ENCODE results near the gene CABYR. TPM values are rescaled to one million over a fixed set of nuclear protein-coding genes. Genes with fewer than 3 reads are reported as not detected.
"Not testable (repeated sequence)": the region's sequence is repeated elsewhere in the genome, so short reads cannot be mapped to it uniquely, and the experiment has no call there.

The CABYR gene
- total RNA-seq, 2 donors from 2014 or later, result 13.2 to 39.5 TPM

DNA sequence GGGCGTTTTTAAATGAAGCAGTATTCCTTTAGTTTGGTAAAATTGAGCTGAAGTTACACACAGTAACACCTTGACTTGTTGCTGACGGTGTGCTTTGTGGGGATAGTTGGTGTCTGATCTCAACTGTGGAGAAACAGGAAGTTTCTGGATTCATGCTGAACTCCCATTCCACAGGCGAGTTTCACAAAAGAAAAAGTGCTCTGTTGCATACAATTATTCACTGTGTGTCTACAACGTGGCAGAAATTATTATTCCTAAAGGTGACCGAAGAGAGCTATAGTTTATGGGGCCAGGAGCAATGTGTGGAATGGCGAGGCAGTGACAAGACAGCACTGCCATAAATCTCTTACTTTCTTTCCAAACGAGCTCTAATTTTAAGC lies 463 bp upstream of the CABYR start:
- H3K9me3 ChIP-seq, result no peaks in the 10 kb centered on the region
- intact Hi-C loops (cut with DNase I), result no loop called here
- H3K27me3 ChIP-seq (replicated peaks; ENCODE audit: insufficient read depth), result no peaks in the 10 kb centered on the region
- H3K27ac ChIP-seq, result peak overlapping the region; percentile 25 to 53
- peak overlapping the region; percentile 48 to 52 for H3K4me3 ChIP-seq
- no peaks in the 10 kb centered on the region for H3K4me1 ChIP-seq (replicated peaks)
- TF ChIP-seq POLR2A (IDR thresholded peaks at IDR 0.05) (no peak), POLR2AphosphoS5 (IDR thresholded peaks at IDR 0.05) (no peak)
- TF ChIP-seq, protein P1, sequence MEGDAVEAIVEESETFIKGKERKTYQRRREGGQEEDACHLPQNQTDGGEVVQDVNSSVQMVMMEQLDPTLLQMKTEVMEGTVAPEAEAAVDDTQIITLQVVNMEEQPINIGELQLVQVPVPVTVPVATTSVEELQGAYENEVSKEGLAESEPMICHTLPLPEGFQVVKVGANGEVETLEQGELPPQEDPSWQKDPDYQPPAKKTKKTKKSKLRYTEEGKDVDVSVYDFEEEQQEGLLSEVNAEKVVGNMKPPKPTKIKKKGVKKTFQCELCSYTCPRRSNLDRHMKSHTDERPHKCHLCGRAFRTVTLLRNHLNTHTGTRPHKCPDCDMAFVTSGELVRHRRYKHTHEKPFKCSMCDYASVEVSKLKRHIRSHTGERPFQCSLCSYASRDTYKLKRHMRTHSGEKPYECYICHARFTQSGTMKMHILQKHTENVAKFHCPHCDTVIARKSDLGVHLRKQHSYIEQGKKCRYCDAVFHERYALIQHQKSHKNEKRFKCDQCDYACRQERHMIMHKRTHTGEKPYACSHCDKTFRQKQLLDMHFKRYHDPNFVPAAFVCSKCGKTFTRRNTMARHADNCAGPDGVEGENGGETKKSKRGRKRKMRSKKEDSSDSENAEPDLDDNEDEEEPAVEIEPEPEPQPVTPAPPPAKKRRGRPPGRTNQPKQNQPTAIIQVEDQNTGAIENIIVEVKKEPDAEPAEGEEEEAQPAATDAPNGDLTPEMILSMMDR (IDR thresholded peaks at IDR 0.05), result no peak
- DNase-seq (ENCODE audit: low spot score), result no peak
- 21% methylated on average over 7 of the region's 7 CpGs for WGBS
- H3K36me3 ChIP-seq, result no peaks in the 10 kb centered on the region

DNA sequence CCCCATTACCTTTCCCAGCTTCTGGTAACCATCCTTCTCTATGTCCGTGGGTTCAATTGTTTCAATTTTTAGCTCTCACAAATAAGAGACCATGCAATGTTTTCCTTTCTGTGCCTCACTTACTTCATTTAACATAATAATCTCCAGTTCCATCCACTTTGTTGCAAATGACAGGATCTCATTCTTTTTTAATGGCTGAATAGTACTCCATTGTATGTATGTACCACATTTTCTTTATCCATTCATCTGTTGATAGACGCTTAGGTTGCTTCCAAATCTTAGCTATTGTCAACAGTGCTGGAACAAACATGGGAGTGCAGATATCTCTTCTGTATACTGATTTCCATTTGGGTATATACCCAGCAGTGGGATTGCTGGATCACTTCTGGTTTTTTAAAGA lies 1.8 kb downstream of the CABYR start:
- TF ChIP-seq, protein P1 (IDR thresholded peaks at IDR 0.05), result no peak
- TF ChIP-seq POLR2AphosphoS5 (IDR thresholded peaks at IDR 0.05) (no peak), POLR2A (IDR thresholded peaks at IDR 0.05) (no peak)
- no peaks in the 10 kb centered on the region for H3K36me3 ChIP-seq
- 95% methylated on average over 2 of the region's 2 CpGs for WGBS
- DNase-seq (ENCODE audit: low spot score), result no peak
- H3K27ac ChIP-seq, result no peak overlapping the region
- H3K4me1 ChIP-seq (replicated peaks), result no peaks in the 10 kb centered on the region
- no peaks in the 10 kb centered on the region for H3K9me3 ChIP-seq
- H3K4me3 ChIP-seq, result no peak overlapping the region
- H3K27me3 ChIP-seq (replicated peaks; ENCODE audit: insufficient read depth), result no peaks in the 10 kb centered on the region
- intact Hi-C loops (cut with DNase I), result no loop called here

DNA sequence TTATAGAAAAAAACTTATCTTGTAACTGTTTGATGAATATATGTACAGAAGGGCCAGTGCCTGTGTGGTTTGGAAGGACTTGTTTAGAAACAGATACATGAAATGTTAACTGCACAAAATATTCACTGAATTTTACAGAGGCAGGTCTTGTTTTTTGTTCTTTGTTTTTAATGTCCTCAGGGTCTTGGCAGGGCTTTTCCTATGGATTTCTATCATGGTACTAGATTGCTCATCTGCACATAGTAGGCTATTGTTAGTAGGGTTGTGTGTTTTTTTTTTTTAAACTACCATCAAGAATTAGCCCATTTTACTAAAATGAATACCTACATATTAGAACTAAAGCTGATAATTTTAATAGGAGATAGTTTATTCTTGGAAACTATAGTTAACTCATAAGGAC lies 3.5 kb downstream of the CABYR start:
- DNase-seq (ENCODE audit: low spot score), result no peak
- Histone ChIP-seq H3K9me3 (no peaks in the 10 kb centered on the region), H3K36me3 (no peaks in the 10 kb centered on the region), H3K27ac (no peak overlapping the region), H3K4me3 (no peak overlapping the region), H3K27me3 (replicated peaks; ENCODE audit: insufficient read depth) (no peaks in the 10 kb centered on the region), H3K4me1 (replicated peaks) (no peaks in the 10 kb centered on the region)
- TF ChIP-seq, protein P1 (IDR thresholded peaks at IDR 0.05), result no peak
- no peak for TF ChIP-seq POLR2A (IDR thresholded peaks at IDR 0.05)
- no peak for TF ChIP-seq POLR2AphosphoS5 (IDR thresholded peaks at IDR 0.05)
- intact Hi-C loops (cut with DNase I), result no loop called here

DNA sequence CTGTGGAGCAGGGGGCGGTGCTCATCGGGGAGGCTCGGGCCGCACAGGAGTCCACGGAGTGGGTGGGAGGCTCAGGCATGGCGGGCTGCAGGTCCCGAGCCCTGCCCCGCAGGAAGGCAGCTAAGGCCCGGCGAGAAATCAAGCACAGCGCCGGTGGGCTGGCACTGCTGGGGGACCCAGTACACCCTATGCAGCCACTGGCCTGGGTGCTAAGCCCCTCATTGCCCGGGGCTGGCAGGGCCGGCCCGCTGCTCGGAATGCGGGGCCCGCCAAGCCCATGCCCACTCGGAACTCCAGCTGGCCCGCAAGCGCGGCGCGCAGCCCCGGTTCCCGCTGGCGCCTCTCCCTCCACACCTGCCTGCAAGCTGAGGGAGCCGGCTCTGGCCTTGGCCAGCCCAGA lies 10.7 kb downstream of the CABYR start:
- H3K4me1 ChIP-seq (replicated peaks); DNase-seq (ENCODE audit: low spot score); H3K27me3 ChIP-seq (replicated peaks; ENCODE audit: insufficient read depth); intact Hi-C loops (cut with DNase I); H3K9me3 ChIP-seq; H3K4me3 ChIP-seq; H3K36me3 ChIP-seq; H3K27ac ChIP-seq: not testable (repeated sequence)
- WGBS, result 98% methylated on average over 10 of the region's 28 CpGs

DNA sequence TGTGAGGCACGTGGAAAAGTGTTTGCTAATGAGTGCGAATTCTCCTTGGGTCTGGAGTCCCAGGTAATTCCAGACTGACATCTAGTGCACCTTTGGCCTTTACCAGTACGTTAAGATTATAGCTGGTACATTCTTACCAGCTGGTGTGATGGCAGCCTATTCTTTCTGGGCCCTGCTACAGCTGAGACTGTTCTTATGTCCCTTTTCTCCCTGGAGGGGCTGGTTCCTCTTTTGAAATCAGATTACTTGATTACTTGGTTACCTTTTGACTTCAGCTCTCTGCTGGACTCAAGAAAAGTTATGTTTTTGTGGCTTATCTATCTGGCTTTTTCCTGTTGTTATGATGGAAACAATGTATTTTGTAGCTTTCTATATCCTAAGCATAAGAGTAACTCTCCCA lies 14.5 kb downstream of the CABYR start:
- whole genome bisulfite sequencing, result 85% methylated on average over 3 of the region's 3 CpGs

DNA sequence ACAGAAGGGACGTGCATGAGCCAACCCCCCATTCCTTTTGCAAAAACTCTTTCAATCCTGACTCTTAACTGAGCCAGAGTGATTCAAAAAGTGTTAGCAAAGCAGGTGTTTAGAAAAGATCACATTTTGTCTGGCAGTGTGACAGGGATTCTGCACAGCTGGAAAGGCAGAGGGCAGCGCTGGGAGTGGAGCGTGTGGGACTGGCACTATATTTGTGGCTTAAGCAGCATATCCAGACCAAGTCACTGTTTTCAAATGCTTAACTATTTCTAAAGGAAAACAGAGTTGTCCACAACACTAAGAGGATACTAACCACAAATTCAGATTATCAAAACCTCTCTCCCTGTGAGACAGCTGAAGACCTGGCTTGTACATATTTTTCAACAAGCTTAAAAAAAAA lies 19.0 kb downstream of the CABYR start:
- Histone ChIP-seq H3K4me3 (no peak overlapping the region), H3K4me1 (replicated peaks) (no peaks in the 10 kb centered on the region), H3K27ac (no peak overlapping the region), H3K27me3 (replicated peaks; ENCODE audit: insufficient read depth) (no peaks in the 10 kb centered on the region), H3K36me3 (no peaks in the 10 kb centered on the region), H3K9me3 (no peaks in the 10 kb centered on the region)
- intact Hi-C loops (cut with DNase I), result no loop called here
- TF ChIP-seq POLR2AphosphoS5 (IDR thresholded peaks at IDR 0.05), result no peak
- no peak for TF ChIP-seq POLR2A (IDR thresholded peaks at IDR 0.05)
- TF ChIP-seq, protein P1 (IDR thresholded peaks at IDR 0.05), result no peak
- 85% methylated on average over 3 of the region's 3 CpGs for whole genome bisulfite sequencing
- no peak for DNase-seq (ENCODE audit: low spot score)

More for the DNA sequence above, 14.5 kb downstream of the CABYR start:
- Histone ChIP-seq H3K4me1 (replicated peaks) (no peaks in the 10 kb centered on the region), H3K27me3 (replicated peaks; ENCODE audit: insufficient read depth) (no peaks in the 10 kb centered on the region), H3K27ac (no peak overlapping the region), H3K4me3 (no peak overlapping the region), H3K9me3 (no peaks in the 10 kb centered on the region), H3K36me3 (no peaks in the 10 kb centered on the region)
- DNase-seq (ENCODE audit: low spot score), result no peak
- TF ChIP-seq POLR2A (IDR thresholded peaks at IDR 0.05), result no peak
- intact Hi-C loops (cut with DNase I), result no loop called here
